Left lobe of liver (tissue), 2 donors: ENCODE results near the gene SLC25A29. TPM values are rescaled to one million over a fixed set of nuclear protein-coding genes. Genes with fewer than 3 reads are reported as not detected.
"Not testable (repeated sequence)": the region's sequence is repeated elsewhere in the genome, so short reads cannot be mapped to it uniquely, and the experiment has no call there.

Experiments used
- ATAC-seq: fragments of 200-7000 bp; cut with Tn5 transposase; one replicate; pipeline ENCODE4 v1.9.1; 2020; ENCODE audit warnings: mild to moderate bottlenecking, moderate library complexity
- DNase-seq: peaks from one replicate; pipeline ENCODE4 v3.0.0-alpha.2; 2020; ENCODE audit warnings: low spot score
- total RNA-seq: library from RNA; stranded (reverse); gene quantifications from one replicate; pipeline ENCODE4 v1.2.1, GENCODE V29; 2021
- donor health status: DM: no; HTN: no; CAD: no; lungs with moderate emphysema.
- donor health status: DM: no; HTN: yes; CAD: no.

The SLC25A29 gene
- total RNA-seq, 1 donor from 2014 or later: 34.1 TPM

DNA sequence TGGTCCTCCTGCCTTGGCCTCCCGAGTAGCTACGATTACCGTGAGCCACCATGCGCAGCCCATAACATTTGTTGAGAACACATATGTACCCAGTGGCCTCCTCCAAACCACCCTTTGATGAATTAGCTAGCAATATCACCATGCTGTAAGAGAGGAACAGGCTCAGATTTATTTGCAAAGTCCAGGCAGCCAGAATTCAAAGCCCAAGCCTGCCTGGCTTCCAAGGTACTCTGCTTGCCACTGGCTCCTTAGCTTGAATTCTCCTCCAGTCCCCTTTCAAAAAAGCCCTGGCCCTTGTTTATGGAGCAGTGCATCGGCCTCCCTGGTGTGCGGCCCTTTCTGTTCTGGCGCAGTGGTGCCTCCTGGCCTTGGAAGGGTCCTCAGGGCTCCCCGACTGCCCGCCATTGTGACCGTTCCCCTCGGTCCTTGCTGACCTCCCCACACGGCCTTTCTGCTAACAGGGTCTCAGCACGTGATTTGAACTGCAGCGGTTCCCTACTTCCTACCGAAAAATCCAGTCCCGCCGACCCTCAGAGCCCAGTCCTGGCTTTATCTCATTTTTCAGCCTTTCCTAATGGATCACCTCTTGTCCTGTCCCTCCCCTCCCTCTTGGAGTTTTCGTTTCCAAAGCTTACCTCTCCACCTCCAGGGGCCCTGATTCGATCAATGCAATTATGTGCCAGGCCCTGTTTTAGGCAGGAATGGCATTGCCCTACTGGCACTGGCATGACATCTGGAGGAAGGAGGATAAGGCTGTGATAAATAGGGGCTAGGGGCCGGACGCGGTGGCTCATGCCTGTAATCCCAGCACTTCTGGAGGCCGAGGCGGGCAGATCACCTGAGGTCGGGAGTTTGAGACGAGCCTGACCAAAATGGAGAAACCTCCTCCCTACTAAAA is 22.0 kb downstream of the SLC25A29 start:
- DNase-seq (peak; percentile 46), ATAC-seq (no peak)

- ATAC-seq: not testable (repeated sequence)
- DNase-seq: peak; percentile 27
Observed at GRCh38 chr14:100283436-100283835, 22.8 kb downstream of the SLC25A29 start.

DNA sequence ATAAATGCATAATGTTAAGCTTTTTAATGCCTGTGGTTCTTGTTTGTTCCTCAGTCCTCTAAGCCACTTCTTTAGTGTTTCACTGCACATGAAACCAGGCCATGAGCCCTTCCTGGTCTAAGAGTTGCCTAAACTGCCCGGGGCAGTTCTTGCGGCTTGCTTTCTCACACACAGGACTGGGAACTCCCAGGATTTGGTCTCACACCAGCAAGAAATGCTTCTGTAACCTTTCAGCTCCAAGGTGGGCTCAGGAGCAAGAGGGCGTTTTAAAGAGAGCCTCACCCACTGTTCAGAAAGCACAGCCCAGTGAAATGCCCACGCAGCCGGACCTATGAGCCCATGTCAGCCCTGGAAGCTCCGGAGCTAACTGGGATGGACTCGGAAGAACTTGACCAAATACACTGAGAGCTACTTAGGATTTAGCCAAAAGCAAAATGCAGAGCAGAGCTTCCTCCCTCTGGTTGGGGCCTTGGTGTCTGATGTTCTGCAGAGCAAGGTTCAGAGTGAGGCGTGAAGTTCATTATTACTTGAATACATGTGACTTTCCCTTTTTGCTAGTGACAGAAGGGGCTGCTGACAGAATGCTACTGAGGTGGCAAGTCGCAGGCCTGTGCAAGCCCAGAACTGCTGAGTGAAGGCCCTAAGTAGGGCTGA is 23.4 kb downstream of the SLC25A29 start:
- no peak for ATAC-seq
- DNase-seq: peak; percentile 33

DNA sequence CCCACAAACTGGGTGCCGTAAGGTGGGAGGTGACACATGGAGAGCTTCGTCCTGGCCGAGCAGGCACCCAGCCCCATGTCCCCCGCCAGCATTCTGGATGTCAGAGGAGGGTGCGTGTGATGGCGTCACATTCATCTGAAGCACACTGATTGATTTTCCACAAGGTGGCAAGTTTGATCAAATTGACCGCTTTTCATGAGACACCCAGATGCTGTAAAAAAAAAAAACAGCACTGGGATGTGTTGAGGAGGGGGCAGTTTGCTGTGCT is 24.2 kb downstream of the SLC25A29 start:
- ATAC-seq: no peak
- DNase-seq: no peak

DNA sequence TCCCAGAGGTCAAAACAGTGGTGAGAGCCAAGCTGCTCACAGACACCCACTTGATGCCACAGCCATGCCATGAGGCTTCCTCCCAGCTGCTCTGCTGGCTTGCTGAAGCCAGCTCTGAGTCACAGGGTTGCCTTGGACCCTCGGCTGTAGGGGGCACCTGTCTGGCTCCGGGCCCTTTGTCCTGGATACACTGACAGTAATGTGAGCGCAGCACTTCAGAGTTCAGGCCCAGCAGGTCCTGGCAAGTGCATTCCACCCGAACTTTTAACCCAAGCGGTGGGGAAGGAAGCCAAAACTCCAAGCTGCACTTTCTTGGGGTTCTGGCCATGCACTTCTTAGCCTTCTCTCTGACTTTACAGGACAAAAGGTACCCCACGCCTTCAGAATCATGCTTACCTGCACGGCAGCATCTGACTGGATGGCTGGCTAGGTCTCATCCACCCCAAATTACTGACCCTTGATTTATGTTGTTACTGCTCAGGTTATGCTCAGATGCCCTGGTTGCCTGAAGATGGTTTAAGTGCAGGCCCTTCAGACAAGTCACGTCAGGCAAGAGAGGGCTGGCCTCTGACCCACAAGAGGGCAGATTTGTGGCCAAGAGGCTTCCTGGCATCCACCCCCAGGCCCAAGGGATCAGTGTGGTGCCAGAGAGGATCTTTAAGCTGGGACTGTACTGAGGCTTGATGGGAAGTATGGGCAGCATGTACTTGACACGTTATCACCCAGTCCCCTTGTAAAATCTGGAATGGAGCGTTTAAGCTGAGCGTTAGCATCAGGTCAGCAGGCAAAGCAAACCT is 24.8 kb downstream of the SLC25A29 start:
- no peak for ATAC-seq
- DNase-seq: peak; percentile 38

- peak; percentile 10 for ATAC-seq
Observed at GRCh38 chr14:100279563-100279962, 26.7 kb downstream of the SLC25A29 start.

GRCh38 chr14:100279133-100279532 is 27.1 kb downstream of the SLC25A29 start:
- DNase-seq: no peak
- no peak for ATAC-seq

More at GRCh38 chr14:100279563-100279962, 26.7 kb downstream of the SLC25A29 start:
- peak; percentile 40 for DNase-seq

DNA sequence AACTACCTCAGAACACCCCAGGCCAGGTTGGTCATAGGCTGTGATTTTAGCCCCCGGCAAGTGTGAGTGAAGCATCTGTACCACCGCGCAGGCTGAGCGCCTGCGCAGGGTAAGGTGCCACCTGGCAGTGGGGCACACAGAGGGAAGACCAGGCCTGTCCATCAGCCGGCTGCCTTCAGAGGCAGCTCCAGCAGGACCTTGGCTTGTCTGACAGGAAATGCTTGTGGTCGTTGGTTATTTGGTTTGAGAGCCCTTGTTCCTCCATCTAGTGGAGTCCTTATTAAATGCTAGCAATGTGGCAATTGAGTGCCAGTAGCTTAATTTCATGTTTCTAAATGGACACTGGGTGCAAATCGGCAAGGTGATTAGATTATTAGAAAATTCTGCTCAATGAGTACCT is 27.5 kb downstream of the SLC25A29 start:
- DNase-seq (peak; percentile 33), ATAC-seq (peak; percentile 9)

DNA sequence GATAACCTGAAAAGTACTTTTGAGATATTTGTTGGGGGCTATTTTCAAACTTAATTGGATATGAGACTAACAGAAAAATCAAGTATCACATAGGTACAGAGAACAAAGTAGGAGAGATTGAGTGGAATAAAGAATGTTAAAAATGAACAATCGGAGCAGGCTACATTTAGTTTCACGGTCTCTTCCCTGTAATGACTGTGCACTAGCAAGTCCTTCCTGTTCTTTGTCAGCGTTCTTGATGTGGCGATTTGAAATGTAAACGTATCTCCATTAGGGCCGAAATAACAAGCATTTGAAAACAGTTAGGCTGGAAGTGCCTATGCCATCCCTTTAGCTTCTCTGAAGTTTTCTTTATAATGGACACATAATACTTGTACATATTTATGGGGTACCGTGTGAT is 31.0 kb downstream of the SLC25A29 start:
- ATAC-seq (no peak), DNase-seq (no peak)

GRCh38 chr14:100274250-100274649 is 32.0 kb downstream of the SLC25A29 start:
- ATAC-seq (no peak), DNase-seq (no peak)

DNA sequence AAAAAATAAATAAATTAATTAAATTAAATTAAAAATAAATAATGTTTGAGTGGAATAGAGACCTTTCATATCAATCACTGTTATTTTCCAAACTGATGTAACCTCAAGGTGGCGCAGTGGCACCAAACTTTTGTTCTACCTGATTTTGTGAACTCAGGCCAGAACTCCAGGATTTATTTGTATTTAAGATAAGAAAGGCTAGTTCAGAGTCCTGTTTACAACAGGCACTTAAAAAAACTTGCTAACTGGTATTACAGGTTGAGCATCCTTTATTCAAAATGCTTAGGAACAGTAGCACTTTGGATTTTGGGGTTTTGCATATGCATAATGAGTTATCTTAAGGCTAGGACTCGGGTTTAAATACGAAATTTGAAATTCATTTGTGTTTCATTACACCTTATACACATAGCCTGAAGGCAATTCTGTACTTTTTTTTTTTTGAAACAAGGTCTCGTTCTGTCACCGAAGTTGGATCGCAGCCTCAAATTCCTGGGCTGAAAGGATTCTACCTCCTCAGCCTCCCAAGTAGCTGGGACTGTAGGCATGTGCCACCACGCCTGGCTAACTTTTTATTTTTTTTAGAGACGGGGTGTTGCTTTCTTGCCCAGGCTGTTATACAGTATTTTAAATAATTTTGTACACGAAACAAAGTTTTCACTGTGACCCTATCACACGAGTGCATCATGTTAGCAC is 34.9 kb downstream of the SLC25A29 start:
- ATAC-seq: peak; percentile 79
- DNase-seq: peak; percentile 71

DNA sequence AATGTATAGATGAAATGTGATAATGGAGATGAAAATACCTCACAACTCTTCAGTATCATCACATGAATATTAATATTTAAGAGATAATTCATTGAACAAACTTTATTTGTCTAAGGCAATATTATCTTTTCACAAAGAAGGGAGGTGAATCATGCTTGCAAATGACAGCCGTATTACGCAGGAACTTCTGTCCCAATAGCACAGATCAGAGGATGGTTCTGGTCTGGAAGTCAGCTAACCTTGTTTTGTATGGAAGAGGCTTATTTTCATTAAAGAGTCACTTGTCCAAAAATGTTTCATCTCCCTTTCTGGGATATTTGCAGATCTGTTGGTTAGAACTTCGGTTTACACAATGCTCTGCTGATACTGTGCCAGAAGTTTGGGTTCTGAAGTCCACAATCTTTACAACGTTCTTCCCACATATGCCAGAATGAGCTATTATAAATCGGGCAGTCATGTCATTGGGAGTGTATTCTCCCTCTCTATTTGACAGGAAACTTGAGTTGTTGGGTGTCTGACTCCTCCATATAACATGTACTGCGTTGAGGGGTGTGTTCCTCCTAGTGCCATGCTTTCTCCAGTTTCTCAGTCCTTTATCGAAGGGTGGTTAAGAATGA is 37.5 kb downstream of the SLC25A29 start:
- DNase-seq (no peak), ATAC-seq (peak; percentile 68)

DNA sequence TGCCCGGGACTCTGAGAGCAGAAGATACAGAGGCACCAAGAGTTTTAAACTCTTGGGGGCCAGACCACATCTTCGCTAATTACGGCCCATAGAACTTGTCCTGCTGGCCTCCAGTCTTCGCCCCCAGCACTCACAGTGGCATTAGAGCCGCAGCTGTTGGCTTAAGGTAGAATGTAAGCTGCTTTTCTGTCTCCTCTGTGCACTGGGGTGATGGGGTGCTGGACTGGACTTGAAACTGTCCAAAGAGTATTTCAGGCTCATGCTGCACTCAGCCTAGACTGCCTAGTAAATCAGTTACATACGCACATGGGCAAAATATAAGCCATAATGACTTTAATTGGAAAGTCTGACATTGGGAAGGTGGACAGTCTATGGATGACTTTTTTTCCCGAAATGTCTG is 38.3 kb downstream of the SLC25A29 start:
- ATAC-seq: peak; percentile 68
- DNase-seq: no peak

DNA sequence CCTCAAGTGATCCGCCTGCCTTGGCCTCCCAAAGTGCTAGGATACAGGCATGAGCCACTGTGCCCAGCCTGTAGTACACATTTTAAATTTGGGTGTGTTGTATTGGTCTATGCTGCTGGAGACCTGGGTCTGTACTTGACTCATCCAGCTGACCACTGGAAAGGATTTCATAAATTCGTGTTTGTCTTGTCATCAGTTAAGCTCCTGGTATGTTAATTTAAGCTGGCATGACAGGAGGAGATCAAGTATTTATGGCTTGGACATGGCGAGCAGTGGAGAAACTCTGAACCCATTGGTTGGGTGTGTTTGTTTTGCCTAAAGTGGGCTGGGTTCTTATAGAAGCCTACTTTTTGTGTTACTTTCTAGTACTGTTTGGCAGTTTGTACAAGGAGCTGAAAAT is 43.1 kb downstream of the SLC25A29 start:
- no peak for DNase-seq
- ATAC-seq: no peak

- DNase-seq (no peak), ATAC-seq (no peak)
Observed at GRCh38 chr14:100262545-100262944, 43.7 kb downstream of the SLC25A29 start.

- no peak for DNase-seq
- ATAC-seq: no peak
Observed at GRCh38 chr14:100261621-100262020, 44.6 kb downstream of the SLC25A29 start.

DNA sequence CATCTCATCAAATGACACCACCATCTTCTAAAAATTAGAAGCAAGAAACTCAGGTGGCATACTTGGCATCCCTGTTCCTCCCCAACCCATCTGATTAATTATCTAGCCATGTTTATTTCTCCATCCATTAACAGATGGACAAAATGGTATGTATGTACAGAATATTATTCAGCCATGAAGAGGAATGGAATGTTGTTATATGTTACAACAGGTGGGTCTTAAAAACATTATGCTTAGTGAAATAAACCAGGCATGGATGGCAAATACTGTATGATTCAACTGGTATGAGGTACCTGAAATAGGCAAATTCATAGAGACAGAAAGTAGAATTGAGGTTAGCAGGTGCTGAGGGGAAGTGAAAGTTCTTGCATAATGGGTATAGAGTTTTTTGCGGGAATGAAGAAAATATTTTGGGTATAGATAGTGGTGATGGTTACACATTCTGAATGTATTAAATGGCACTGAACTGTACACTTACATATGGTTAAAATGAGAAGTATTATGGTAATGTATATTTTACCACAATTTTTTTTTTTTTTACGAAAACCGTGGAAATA is 49.8 kb downstream of the SLC25A29 start:
- ATAC-seq (no peak), DNase-seq (no peak)

DNA sequence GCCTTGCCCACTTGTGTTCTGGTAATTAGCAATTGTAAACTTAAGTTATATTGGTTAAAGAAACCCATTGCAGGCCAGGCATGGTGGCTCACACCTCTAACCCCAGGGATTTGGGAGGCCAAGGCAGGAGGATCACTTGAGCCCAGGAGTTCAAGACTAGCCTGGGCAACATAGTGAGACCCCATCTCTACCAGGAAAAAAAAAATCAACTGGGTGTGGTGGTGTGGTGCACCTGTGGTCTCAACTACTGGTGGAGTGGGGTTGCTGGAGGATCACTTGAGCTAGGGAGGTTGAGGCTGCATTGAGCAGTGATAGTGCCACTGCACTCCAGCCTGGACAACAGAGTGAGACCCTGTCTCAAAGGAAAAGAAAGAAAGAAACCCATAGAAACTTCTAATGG is 53.6 kb downstream of the SLC25A29 start:
- ATAC-seq: no peak
- DNase-seq: no peak

- ATAC-seq: peak; percentile 18
- DNase-seq: no peak
Observed at GRCh38 chr14:100250732-100251465, 55.3 kb downstream of the SLC25A29 start.
